ENCODE data around the gene SYP. TPM values are rescaled to one million over a fixed set of nuclear protein-coding genes. Genes with fewer than 3 reads are reported as not detected.
A peak's percentile ranks its signal among the peaks of the same experiment; 100 is the strongest.

The SYP gene
- total RNA-seq, 2 experiments from 2014 or later: 0.17 to 0.69 TPM

DNA sequence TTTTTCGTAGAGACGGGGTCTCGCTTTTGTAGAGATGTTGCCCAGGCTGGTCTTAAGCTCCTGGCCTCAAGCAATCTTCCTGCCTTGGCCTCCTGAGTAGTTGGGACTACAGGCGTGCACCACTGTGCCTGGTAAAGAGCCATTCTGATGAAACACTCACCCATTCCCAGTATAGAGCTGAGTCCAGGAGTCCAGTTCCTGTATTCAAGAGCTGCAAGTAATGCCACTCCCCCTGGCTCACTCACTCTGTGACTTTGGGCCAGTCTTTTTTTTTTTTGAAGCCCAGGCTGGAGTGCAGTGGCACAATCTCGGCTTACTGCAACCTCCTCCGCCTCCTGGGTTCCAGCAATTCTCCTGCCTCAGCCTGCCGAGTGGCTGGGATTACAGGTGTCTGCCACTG lies 38.7 kb upstream of the SYP start:
- no peak for ATAC-seq (ENCODE audit: poor library complexity)
- POLR2A ChIA-PET: interaction anchor here (1.2 to 1.3 kb wide), 2 partner anchors 8 to 30 kb away, joined by 3 to 5 read pairs; no protein-coding TSS in a partner anchor
- peaks cover 34% of the 10 kb centered on the region for H3K4me1 Mint-ChIP-seq (ENCODE audit: low read depth)

DNA sequence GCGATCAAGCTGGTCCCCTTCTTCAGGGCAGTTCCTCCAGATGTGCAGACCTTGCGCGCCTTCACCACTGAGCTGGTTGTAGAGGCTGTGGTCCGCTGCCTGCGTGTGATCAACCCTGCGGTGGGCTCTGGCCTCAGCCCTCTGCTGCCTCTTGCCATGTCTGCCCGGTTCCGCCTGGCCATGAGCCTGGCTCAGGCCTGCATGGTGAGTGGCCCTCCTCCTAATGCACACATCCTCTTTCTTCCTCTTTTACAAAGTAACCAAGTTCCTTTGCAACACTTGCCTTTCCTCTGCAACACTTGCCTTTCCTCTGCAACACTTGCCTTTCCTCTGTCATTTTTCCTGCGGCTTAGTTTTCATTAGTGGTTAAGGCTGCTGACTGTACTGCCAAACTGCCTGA lies 37.1 kb upstream of the SYP start:
- peak overlapping the region; percentile 80 for H3K4me3 Mint-ChIP-seq
- DNase-seq: peak in 2 of 14 experiments; percentile 27 to 35
- no peaks in the 10 kb centered on the region for H3K9me3 Mint-ChIP-seq
- H3K27ac ChIP-seq (ENCODE audit: low read depth in 1 of 2, low read length in 2 of 2): no peak overlapping the region
- peaks cover 12% of the 10 kb centered on the region for H3K36me3 ChIP-seq (ENCODE audit: insufficient read depth, low read length)
- intact Hi-C loops (cut with DNase I, micrococcal nuclease): no loop called here
- H3K4me3 ChIP-seq (ENCODE audit: low read length): no peak overlapping the region
- POLR2A ChIA-PET: interaction anchor here (2.6 kb wide), 1 partner anchor 32 kb away, joined by 18 read pairs; the partner anchor contains the start of gene PPP1R3F
- H3K9me3 ChIP-seq (ENCODE audit: control insufficient read depth in 1 of 2, insufficient read depth in 1 of 2, low read length in 2 of 2): no peaks in the 10 kb centered on the region
- H3K4me1 Mint-ChIP-seq (ENCODE audit: low read depth): peaks cover 34% of the 10 kb centered on the region
- TF ChIP-seq, protein P1, sequence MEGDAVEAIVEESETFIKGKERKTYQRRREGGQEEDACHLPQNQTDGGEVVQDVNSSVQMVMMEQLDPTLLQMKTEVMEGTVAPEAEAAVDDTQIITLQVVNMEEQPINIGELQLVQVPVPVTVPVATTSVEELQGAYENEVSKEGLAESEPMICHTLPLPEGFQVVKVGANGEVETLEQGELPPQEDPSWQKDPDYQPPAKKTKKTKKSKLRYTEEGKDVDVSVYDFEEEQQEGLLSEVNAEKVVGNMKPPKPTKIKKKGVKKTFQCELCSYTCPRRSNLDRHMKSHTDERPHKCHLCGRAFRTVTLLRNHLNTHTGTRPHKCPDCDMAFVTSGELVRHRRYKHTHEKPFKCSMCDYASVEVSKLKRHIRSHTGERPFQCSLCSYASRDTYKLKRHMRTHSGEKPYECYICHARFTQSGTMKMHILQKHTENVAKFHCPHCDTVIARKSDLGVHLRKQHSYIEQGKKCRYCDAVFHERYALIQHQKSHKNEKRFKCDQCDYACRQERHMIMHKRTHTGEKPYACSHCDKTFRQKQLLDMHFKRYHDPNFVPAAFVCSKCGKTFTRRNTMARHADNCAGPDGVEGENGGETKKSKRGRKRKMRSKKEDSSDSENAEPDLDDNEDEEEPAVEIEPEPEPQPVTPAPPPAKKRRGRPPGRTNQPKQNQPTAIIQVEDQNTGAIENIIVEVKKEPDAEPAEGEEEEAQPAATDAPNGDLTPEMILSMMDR (IDR thresholded peaks at IDR 0.05): no peak
- ATAC-seq (ENCODE audit: poor library complexity): no peak
- peaks cover 35% of the 10 kb centered on the region for H3K4me1 ChIP-seq (ENCODE audit: insufficient read depth, low read length)
- H3K36me3 Mint-ChIP-seq (ENCODE audit: low read depth): peaks cover 28% of the 10 kb centered on the region
- no peaks in the 10 kb centered on the region for H3K27me3 Mint-ChIP-seq
- no peaks in the 10 kb centered on the region for H3K27me3 ChIP-seq (ENCODE audit: control insufficient read depth in 1 of 2, insufficient read depth in 2 of 2, low read length in 2 of 2)
- CTCF ChIA-PET: interaction anchor here (1.0 kb wide), 1 partner anchor 73 kb away, joined by 3 read pairs; no protein-coding TSS in a partner anchor
- peak overlapping the region; percentile 91 for H3K27ac Mint-ChIP-seq

More for the DNA sequence above, 38.7 kb upstream of the SYP start:
- TF ChIP-seq, protein P1 (IDR thresholded peaks at IDR 0.05): no peak
- no peak for DNase-seq
- H3K27ac ChIP-seq (ENCODE audit: low read depth in 1 of 2, low read length in 2 of 2): no peak overlapping the region
- no peaks in the 10 kb centered on the region for H3K27me3 Mint-ChIP-seq
- no peaks in the 10 kb centered on the region for H3K27me3 ChIP-seq (ENCODE audit: control insufficient read depth in 1 of 2, insufficient read depth in 2 of 2, low read length in 2 of 2)
- intact Hi-C loops (cut with DNase I, micrococcal nuclease): no loop called here
- H3K4me3 ChIP-seq (ENCODE audit: low read length): no peak overlapping the region
- H3K9me3 ChIP-seq (ENCODE audit: control insufficient read depth in 1 of 2, insufficient read depth in 1 of 2, low read length in 2 of 2): no peaks in the 10 kb centered on the region
- no peaks in the 10 kb centered on the region for H3K9me3 Mint-ChIP-seq
- no peak overlapping the region for H3K4me3 Mint-ChIP-seq
- H3K36me3 Mint-ChIP-seq (ENCODE audit: low read depth): peaks cover 39% of the 10 kb centered on the region
- H3K36me3 ChIP-seq (ENCODE audit: insufficient read depth, low read length): peaks cover 27% of the 10 kb centered on the region
- no peak overlapping the region for H3K27ac Mint-ChIP-seq
- CTCF ChIA-PET: no interaction called here
- peaks cover 35% of the 10 kb centered on the region for H3K4me1 ChIP-seq (ENCODE audit: insufficient read depth, low read length)

DNA sequence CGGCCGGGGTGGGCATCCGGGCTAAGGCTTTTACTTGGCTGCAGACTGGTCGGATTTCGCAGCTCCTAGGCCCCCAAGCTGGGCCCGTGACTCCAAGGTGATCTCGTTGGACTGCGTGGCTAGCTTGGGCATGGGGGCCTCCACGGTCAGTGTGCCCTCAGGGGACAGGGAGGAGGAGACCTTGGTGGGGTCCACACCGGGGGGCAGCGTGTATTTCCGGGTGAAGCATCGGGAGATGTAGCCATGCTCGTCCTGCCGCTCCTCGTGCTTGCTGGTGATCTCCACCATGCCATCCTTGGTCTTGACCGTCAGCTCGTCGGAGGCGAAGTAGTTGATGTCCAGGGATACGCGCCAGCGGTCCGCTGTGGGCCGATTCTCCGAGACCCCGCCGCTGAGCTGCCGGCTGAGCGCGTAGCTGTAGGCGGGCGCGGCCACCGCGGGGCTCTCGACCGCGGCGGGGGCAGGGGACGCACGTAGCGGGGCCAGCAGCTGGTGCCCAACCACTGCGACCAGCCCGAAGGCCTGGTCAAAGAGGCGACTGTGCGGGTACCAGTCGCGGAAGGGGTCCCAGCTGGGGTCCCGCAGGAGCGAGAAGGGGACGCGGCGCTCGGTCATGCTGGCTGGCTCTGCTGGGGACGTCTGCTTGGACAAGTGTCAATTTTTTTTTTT lies 34.0 kb upstream of the SYP start:
- DNase-seq (no peak), ATAC-seq (ENCODE audit: poor library complexity) (no peak)
- Mint-ChIP-seq H3K9me3 (no peaks in the 10 kb centered on the region), H3K4me3 (no peak overlapping the region), H3K27me3 (no peaks in the 10 kb centered on the region), H3K36me3 (ENCODE audit: low read depth) (peaks cover 9% of the 10 kb centered on the region), H3K27ac (no peak overlapping the region), H3K4me1 (ENCODE audit: low read depth) (peaks cover 44% of the 10 kb centered on the region)
- no peak overlapping the region for H3K4me3 ChIP-seq (ENCODE audit: low read length)
- CTCF ChIA-PET: no interaction called here
- intact Hi-C loops (cut with DNase I, micrococcal nuclease): loop anchor here in 1 of 2 experiments (5.0 kb wide), 3 partner anchors 33 to 1397 kb away; partner anchors contain the start of genes PPP1R3F and ZNF81
- peaks cover 50% of the 10 kb centered on the region for H3K4me1 ChIP-seq (ENCODE audit: insufficient read depth, low read length)
- no peaks in the 10 kb centered on the region for H3K27me3 ChIP-seq (ENCODE audit: control insufficient read depth in 1 of 2, insufficient read depth in 2 of 2, low read length in 2 of 2)
- no peak overlapping the region for H3K27ac ChIP-seq (ENCODE audit: low read depth in 1 of 2, low read length in 2 of 2)
- POLR2A ChIA-PET: interaction anchor here (1.3 kb wide), 1 partner anchor 43 kb away, joined by 4 read pairs; no protein-coding TSS in a partner anchor
- no peaks in the 10 kb centered on the region for H3K9me3 ChIP-seq (ENCODE audit: control insufficient read depth in 1 of 2, insufficient read depth in 1 of 2, low read length in 2 of 2)
- H3K36me3 ChIP-seq (ENCODE audit: insufficient read depth, low read length): no peaks in the 10 kb centered on the region
- TF ChIP-seq, protein P1 (IDR thresholded peaks at IDR 0.05): no peak

All from CD4-positive, alpha-beta T cell (primary cell).